Mucosa of rectum (tissue), 2 donors: ENCODE results near the gene FHIP1A.

Source experiments
- H3K27ac ChIP-seq, 2 donors: one replicate each; pipeline ENCODE4 v1.7.0; 2013; ENCODE audit warnings: inconsistent platforms in 2 of 2, low read depth in 2 of 2, low read length in 2 of 2
- H3K27me3 ChIP-seq, 2 donors: one replicate each; pipeline ENCODE4 v1.7.0; 2013; ENCODE audit warnings: low read length in 2 of 2; ENCODE audit not compliant: control insufficient read depth in 2 of 2, insufficient read depth in 2 of 2
- H3K36me3 ChIP-seq, 2 donors: one replicate each; pipeline ENCODE4 v1.7.0; 2013; ENCODE audit warnings: low read length in 2 of 2; ENCODE audit not compliant: control insufficient read depth in 2 of 2, insufficient read depth in 2 of 2
- H3K4me1 ChIP-seq, 2 donors: one replicate each; pipeline ENCODE4 v1.7.0; 2013; ENCODE audit warnings: low read length in 2 of 2, mild to moderate bottlenecking in 1 of 2; ENCODE audit not compliant: control insufficient read depth in 2 of 2, insufficient read depth in 2 of 2
- H3K4me3 ChIP-seq, 2 donors: one replicate each; pipeline ENCODE4 v1.7.0; 2013; ENCODE audit warnings: low read length in 2 of 2
- H3K9ac ChIP-seq, 2 donors: one replicate each; pipeline ENCODE4 v1.7.0; 2013; ENCODE audit warnings: low read length in 2 of 2, low read depth in 1 of 2, mild to moderate bottlenecking in 1 of 2
- H3K9me3 ChIP-seq, 2 donors: one replicate each; pipeline ENCODE4 v1.7.0; 2013; ENCODE audit warnings: low read length in 2 of 2; ENCODE audit not compliant: control insufficient read depth in 2 of 2
- donor health status: healthy.
- donor health status: Normal muscosa, but diverticular disease.

FHIP1A gene

DNA sequence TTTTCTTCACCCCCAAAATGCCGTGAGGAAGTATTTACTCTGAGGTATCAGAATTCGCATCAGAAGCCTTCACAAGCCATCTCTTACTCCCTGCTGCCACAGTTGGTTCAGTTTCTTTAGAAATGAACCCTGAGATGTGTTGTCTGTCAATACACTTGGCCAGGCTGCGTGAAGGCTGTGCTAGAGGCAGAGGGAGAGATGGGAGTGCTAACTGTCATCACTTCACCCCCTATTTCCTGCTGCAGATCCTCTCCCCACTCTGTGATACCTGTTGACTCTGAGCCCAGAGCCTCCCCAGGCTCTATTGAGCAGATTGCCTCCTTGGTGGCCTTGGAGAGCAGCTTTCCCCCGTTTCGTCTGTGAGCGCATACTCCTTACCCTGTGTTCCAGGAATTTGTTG is 34.8 kb downstream of the FHIP1A start:
- no peak overlapping the region for H3K27ac ChIP-seq
- H3K27me3 ChIP-seq: no peaks in the 10 kb centered on the region
- no peaks in the 10 kb centered on the region for H3K36me3 ChIP-seq
- no peak overlapping the region for H3K9ac ChIP-seq
- H3K9me3 ChIP-seq: no peaks in the 10 kb centered on the region
- H3K4me3 ChIP-seq: no peak overlapping the region
- H3K4me1 ChIP-seq: no peaks in the 10 kb centered on the region

DNA sequence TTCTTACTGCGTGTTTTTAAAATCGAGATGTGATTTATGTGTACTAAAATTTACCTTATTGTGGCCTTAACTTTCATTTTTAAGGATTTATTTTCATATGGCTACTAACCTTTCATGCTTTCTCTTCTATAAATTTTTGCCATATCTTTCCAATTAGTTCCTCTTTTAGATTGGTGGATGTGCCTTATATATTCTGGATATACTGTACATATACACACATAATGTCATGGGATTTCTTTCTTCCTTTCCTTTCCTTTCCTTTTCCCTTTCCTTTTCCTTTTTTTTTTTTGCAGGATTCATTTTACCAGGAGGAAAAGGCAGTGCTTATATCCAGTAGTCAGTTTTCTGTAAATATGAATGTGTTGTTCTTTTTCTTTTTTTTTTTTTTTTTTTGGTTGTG is 37.2 kb downstream of the FHIP1A start:
- Histone ChIP-seq H3K4me1 (no peaks in the 10 kb centered on the region), H3K27ac (no peak overlapping the region), H3K36me3 (no peaks in the 10 kb centered on the region), H3K4me3 (no peak overlapping the region), H3K27me3 (no peaks in the 10 kb centered on the region), H3K9ac (no peak overlapping the region), H3K9me3 (no peaks in the 10 kb centered on the region)

- Histone ChIP-seq H3K27ac (no peak overlapping the region), H3K9ac (no peak overlapping the region), H3K9me3 (no peaks in the 10 kb centered on the region), H3K36me3 (no peaks in the 10 kb centered on the region), H3K4me1 (peaks cover 3 to 6% of the 10 kb centered on the region in 2 donors), H3K27me3 (no peaks in the 10 kb centered on the region), H3K4me3 (no peak overlapping the region)
These were observed 45.5 kb downstream of the FHIP1A start for GRCh38 chr4:151454513-151454912.

DNA sequence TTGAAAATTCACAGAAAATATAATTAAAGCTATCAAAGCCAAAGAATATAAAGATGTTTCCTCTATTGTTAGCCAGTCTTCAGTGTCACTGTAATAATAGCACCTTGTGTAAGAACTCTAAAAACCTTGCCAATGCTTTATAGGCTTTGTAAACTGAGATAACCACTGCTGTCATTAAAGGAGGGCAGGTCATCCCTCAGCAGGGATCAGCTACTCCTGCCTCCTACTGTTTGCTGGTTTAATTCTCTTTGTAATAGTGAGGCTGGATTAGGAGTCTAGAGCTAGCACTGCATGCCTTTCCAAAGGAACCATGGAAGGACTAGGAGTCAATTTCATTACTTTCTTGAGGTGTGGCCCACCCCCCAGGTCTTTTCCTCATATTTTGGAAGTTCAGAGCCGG is 46.2 kb downstream of the FHIP1A start:
- H3K27ac ChIP-seq: no peak overlapping the region
- H3K4me1 ChIP-seq: peaks cover 3 to 6% of the 10 kb centered on the region in 2 donors
- H3K9ac ChIP-seq: no peak overlapping the region

GRCh38 chr4:151458148-151458547 is 49.2 kb downstream of the FHIP1A start:
- Histone ChIP-seq H3K27ac (no peak overlapping the region), H3K4me1 (peaks cover 3 to 6% of the 10 kb centered on the region in 2 donors), H3K9ac (no peak overlapping the region), H3K4me3 (no peak overlapping the region), H3K9me3 (no peaks in the 10 kb centered on the region), H3K36me3 (no peaks in the 10 kb centered on the region), H3K27me3 (no peaks in the 10 kb centered on the region)

More for the DNA sequence above, 46.2 kb downstream of the FHIP1A start:
- Histone ChIP-seq H3K27me3 (no peaks in the 10 kb centered on the region), H3K9me3 (no peaks in the 10 kb centered on the region), H3K36me3 (no peaks in the 10 kb centered on the region), H3K4me3 (no peak overlapping the region)
